Coronary artery (tissue), 2 donors: Measurements from ENCODE around the gene BMP2.

Experiments
- DNase-seq: peaks from one replicate; pipeline ENCODE4 v3.0.0-alpha.2; 2017; ENCODE audit warnings: low spot score
- H3K27ac ChIP-seq, 2 donors: fragments of 200-600 bp; sonication (generic); one replicate each; pipeline ENCODE4 v1.5.1; 2016 to 2019
- H3K4me3 ChIP-seq: fragments of 200-600 bp; sonication (generic); 2 replicates; pipeline ENCODE4 v1.5.1; 2016; ENCODE audit warnings: mild to moderate bottlenecking, moderate library complexity
- CTCF ChIP-seq: fragments of 200-600 bp; sonication (generic); IDR thresholded peaks from one replicate; pipeline ENCODE4 v1.5.1; 2019; ENCODE audit warnings: antibody characterized with exemption

Gene BMP2

GRCh38 chr20:6732851-6733250, 34.6 kb upstream of the BMP2 start:
- H3K27ac ChIP-seq = no peak overlapping the region
- DNase-seq = no peak
- no peak overlapping the region for H3K4me3 ChIP-seq
- TF ChIP-seq CTCF = no peak

GRCh38 chr20:6733965-6734364, 33.5 kb upstream of the BMP2 start:
- Histone ChIP-seq H3K27ac (no peak overlapping the region), H3K4me3 (no peak overlapping the region)
- TF ChIP-seq CTCF = no peak
- DNase-seq = no peak

GRCh38 chr20:6735942-6736845, 31.3 kb upstream of the BMP2 start:
- no peak for TF ChIP-seq CTCF
- no peak for DNase-seq
- H3K4me3 ChIP-seq = peak overlapping the region; percentile 27
- peak overlapping the region; percentile 32 to 39 for H3K27ac ChIP-seq

GRCh38 chr20:6739406-6739805, 28.1 kb upstream of the BMP2 start:
- no peak for DNase-seq
- TF ChIP-seq CTCF = no peak
- Histone ChIP-seq H3K27ac (no peak overlapping the region), H3K4me3 (no peak overlapping the region)

- no peak for DNase-seq
- H3K4me3 ChIP-seq = no peak overlapping the region
- no peak for TF ChIP-seq CTCF
- no peak overlapping the region for H3K27ac ChIP-seq
Measured at GRCh38 chr20:6740096-6740495, 27.4 kb upstream of the BMP2 start.

- Histone ChIP-seq H3K27ac (no peak overlapping the region), H3K4me3 (no peak overlapping the region)
- TF ChIP-seq CTCF = no peak
- DNase-seq = no peak
Measured at GRCh38 chr20:6744180-6744579, 23.3 kb upstream of the BMP2 start.

- Histone ChIP-seq H3K4me3 (no peak overlapping the region), H3K27ac (no peak overlapping the region)
- no peak for TF ChIP-seq CTCF
- no peak for DNase-seq
Measured at GRCh38 chr20:6744805-6745204, 22.7 kb upstream of the BMP2 start.
